ENCODE results near the gene DUS2.
"Not testable (repeated sequence)": the region's sequence is repeated elsewhere in the genome, so short reads cannot be mapped to it uniquely, and the experiment has no call there.

Gene DUS2

GRCh38 chr16:68078701-68079375 is 55.8 kb downstream of the DUS2 start:
- no peak for DNase-seq

GRCh38 chr16:68079376-68079625 is 56.2 kb downstream of the DUS2 start:
- no peak for DNase-seq

- no peak for DNase-seq
Observed at GRCh38 chr16:68079626-68080344, 56.7 kb downstream of the DUS2 start.

GRCh38 chr16:68081861-68082628 is 59.0 kb downstream of the DUS2 start:
- DNase-seq, result no peak

GRCh38 chr16:68082629-68083238 is 59.6 kb downstream of the DUS2 start:
- DNase-seq, result no peak

- DNase-seq, result no peak
Observed at GRCh38 chr16:68083239-68083781, 60.2 kb downstream of the DUS2 start.

- no peak for DNase-seq
Observed at GRCh38 chr16:68083861-68084503, 60.9 kb downstream of the DUS2 start.

GRCh38 chr16:68084504-68085258 is 61.6 kb downstream of the DUS2 start:
- peak; percentile 87 for DNase-seq

GRCh38 chr16:68085259-68086071 is 62.4 kb downstream of the DUS2 start, which contains the start of gene NFATC3:
Gene NFATC3, plus strand, starts transcription at chr16:68085370. Its CDS starts 312 bp downstream, at chr16:68085682.
- DNase-seq, result peak; percentile 56

- no peak for DNase-seq
Observed at GRCh38 chr16:68086336-68086841, 63.3 kb downstream of the DUS2 start.

GRCh38 chr16:68086860-68087268 is 63.8 kb downstream of the DUS2 start:
- DNase-seq, result no peak

- DNase-seq, result no peak
Observed at GRCh38 chr16:68087688-68088087, 64.6 kb downstream of the DUS2 start.

- DNase-seq, result no peak
Observed at GRCh38 chr16:68088130-68088972, 65.3 kb downstream of the DUS2 start.

- DNase-seq, result no peak
Observed at GRCh38 chr16:68089067-68089466, 66.0 kb downstream of the DUS2 start.

- no peak for DNase-seq
Observed at GRCh38 chr16:68090130-68090529, 67.0 kb downstream of the DUS2 start.

GRCh38 chr16:68090533-68090932 is 67.4 kb downstream of the DUS2 start:
- no peak for DNase-seq

- DNase-seq, result peak; percentile 70
Observed at GRCh38 chr16:68091380-68092261, 68.5 kb downstream of the DUS2 start.

GRCh38 chr16:68092275-68092674 is 69.2 kb downstream of the DUS2 start:
- not testable (repeated sequence) for DNase-seq

All from DMS 273 treated with DMSO at 0.1 percent for 48 hours (cell line).